GM18507 (cell line): ENCODE measurements around the gene TPI1.
A peak's percentile ranks its signal among the peaks of the same experiment; 100 is the strongest.
"Not testable (repeated sequence)": the region's sequence is repeated elsewhere in the genome, so short reads cannot be mapped to it uniquely, and the experiment has no call there.

Experiments
- DNase-seq: peaks from one replicate; pipeline ENCODE4 v3.0.0; 2011; ENCODE audit warnings: low read depth; ENCODE audit not compliant: insufficient read length; ENCODE audit errors: extremely low spot score
- FAIRE-seq: peaks from 2 replicates; lab custom pipeline; 2011; peaks lifted over from hg19 to GRCh38; lab: Jason Lieb, UNC

The TPI1 gene

DNA sequence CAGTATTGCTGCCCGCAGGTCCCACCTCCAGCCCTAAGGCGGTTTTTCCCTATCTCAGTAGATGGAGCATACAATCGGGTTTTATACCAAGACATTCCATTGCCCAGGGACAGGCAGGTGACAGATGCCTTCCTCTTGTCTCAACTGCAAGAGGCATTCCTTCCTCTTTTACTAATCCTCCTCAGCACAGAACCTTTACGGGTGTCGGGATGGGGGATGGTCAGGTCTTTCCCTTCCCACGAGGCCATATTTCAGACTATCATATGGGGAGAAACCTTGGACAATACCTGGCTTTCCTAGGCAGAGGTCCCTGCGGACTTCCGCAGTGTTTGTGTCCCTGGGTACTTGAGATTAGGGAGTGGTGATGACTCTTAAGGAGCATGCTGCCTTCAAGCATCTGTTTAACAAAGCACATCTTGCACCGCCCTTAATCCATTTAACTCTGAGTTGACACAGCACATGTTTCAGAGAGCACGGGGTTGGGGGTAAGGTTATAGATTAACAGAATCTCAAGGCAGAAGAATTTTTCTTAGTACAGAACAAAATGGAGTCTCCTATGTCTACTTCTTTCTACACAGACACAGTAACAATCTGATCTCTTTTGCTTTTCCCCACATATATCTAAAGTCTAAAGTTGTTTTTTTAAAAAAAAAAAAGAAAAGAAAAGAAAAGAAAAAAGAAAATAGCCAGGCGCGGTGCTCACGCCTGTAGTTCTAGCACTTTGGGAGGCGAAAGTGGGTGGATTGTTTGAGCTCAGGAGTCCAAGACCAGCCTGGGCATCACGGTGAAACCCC is 19.1 kb downstream of the TPI1 start:
- FAIRE-seq, DNase-seq: not testable (repeated sequence)

DNA sequence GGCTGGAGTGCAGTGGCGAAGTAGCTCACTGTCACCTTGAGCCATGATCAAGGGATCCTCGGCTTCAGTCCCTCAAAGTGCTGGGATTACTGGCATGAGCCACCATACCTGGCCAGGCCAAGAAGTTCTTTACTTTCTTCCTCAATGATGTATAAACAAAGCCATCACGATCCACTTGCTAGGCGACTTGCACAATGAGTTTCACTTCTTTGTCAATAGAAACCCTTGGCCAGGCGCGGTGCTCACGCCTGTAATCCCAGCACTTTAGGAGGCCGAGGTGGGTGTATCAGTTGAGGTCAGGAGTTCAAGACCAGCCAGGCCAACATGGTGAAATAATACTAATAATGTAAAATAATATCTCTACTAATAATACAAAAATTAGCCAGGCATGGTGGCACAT is 20.1 kb downstream of the TPI1 start:
- FAIRE-seq (no peak), DNase-seq (no peak)

DNA sequence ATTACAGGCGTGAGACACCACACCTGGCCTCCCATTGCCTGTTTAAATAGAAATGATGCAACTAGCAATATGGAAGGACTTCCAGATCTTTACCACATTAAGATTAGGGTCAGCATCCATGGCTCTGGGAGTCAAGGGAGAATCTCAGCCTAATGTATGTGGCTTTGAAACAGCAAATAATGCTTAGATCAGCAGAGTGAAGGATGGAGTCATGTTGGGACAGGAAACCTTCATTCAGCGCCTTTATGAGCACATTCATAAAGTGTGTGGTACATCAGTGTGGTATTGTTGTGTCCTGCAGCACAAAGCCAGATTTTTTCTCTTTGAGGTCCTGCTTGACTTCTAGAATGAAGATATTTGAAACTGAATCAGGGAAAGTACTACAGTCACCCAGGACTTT is 21.0 kb downstream of the TPI1 start:
- DNase-seq, result no peak
- no peak for FAIRE-seq

DNA sequence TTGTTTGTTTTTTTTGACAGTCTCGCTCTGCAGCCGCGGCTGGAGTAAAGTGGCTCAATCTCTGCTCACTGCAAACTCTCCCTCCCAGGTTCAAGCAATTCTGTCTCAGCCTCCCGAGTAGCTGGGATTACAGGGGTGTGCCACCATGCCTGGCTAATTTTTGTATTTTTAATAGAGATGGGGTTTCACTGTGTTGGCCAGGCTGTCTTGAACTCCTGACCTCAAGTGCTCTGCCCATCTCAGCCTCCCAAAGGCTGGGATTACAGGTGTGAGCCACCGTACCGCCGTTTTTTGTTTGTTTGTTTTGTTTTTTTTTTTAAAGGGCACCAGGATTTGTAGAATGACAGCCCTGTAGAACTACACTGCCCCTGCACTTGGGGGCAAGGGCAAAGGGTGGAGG is 21.5 kb downstream of the TPI1 start:
- not testable (repeated sequence) for FAIRE-seq, DNase-seq

DNA sequence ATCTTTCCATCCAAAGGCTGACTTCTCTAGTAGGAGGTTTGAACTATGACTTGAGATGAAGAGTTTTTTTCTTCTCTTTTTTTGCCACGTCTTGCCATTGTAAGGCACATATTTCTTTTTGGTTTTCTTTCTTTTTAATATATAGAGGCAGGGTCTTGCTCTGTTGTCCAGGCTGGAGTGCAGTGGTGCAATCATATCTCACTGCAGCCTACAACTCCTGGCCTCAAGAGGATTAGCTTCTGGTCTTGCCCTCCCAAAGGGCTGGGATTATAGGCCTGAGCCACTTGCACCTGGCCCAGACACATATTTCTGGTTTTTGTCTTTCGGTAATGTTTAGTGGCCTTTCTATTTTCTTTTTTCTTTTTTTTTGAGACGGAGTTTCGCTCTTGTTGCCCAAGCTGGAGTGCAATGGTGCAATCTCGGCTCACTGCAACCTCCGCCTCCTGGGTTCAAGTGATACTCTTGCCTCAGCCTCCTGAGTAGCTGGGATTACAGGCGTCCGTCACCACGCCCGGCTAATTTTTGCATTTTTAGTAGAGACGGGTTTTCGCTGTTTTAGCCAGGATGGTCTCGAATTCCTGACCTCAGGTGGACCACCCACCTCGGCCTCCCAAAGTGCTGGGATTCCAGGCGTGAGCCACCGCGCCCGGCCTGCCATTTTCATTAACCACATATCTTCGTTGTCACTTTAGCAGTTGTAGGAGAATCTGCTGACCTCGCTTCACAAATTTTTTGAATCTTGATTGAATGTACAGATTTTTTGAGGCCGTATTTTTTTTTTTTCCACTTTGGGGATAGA is 22.6 kb downstream of the TPI1 start:
- FAIRE-seq, DNase-seq: not testable (repeated sequence)

DNA sequence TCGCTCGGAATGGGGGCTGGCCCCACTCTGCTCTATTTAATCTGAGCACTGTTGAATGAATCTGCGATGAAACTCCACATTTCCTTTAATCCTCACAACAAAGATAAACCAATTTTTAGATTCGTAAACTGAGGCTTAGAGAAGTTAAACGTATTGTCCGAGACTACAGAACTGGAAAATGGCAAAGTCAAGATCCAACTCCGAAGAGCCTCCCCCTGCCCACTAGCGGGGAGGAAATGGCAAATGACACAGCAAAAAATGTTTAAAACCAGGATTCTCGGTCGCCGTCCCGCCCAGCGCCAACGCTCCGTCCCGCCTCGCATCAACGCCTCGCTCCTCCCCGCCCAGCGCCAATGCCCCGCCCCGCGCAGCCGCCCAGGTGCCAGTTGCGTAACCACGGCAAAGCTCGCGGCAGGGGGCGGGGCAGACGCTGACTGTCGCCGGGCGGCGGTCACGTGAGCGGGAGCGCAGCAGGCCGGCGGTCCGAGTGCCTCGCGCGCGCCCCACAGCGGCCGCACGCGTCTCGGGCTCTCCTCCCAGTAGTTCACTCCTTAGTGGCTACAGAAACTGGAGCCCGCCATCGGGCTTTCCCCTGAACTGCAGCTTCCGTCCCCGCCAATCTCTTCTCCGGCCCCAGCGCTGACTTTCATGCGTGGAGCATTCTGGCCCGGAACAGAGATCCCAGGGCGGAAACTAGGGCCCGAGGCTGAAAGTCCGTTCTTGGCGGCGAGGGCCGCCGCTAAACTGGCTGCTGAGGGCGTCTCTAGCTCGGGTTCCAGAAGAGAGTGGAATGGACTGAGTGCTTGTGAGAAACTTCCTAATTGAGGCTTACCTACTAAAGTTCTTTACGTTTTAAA is 23.7 kb downstream of the TPI1 start:
- DNase-seq (peak; percentile 94), FAIRE-seq (peak; percentile 96)

DNA sequence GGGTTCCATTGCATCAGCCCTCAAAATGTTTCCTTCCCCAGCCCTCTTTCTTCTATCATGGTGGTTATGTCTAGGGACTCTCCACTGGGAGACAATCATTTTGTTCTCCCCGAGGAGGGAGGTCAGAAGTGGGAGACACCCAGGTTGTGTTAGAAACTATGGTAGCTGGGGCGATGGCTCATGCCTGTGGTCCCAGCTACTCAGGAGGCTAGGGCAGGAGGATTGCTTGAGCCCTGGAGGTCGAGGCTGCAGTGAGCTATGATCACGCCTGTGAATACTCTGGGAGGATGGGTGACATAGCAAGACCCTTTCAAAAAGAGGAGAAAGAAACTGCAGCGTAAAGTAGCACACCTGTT is 24.3 kb downstream of the TPI1 start:
- DNase-seq, result no peak
- FAIRE-seq, result no peak

DNA sequence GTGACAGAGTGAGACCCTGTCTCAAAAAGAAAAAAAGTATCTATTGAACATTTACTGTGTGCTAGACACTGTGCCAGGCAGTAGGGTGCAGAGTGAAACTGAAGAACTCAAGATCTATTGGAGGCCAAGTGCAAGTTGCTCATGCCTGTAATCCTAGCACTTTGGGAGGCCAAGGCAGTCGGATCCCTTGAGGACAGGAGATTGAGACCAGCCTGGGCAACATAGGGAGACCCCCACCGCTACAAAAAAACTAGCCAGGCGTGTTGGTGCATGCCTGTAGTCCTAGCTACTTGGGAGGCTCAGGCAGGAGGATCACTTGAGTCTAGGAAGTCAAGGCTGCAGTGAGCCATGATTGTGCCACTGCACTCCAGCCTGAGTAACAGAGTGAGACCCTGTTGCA is 25.4 kb downstream of the TPI1 start:
- FAIRE-seq, DNase-seq: not testable (repeated sequence)

DNA sequence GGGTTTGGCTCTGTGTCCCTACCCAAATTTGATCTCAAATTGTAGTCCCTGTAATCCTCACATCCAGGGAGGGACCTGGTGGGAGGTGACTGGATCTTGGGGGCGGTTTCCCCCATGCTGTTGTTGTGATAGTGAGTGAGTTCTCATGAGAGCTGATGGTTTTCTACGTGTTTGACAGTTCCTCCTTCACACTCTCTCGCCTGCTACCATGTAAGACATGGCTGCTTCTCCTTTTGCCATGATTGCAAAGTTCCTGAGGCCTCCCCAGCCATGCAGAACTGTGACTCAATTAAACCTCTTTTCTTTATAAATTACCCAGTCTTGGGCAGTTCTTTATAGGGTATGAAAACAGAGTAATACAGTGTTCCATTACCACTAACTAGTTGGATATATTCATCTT is 27.0 kb downstream of the TPI1 start:
- no peak for FAIRE-seq
- no peak for DNase-seq

DNA sequence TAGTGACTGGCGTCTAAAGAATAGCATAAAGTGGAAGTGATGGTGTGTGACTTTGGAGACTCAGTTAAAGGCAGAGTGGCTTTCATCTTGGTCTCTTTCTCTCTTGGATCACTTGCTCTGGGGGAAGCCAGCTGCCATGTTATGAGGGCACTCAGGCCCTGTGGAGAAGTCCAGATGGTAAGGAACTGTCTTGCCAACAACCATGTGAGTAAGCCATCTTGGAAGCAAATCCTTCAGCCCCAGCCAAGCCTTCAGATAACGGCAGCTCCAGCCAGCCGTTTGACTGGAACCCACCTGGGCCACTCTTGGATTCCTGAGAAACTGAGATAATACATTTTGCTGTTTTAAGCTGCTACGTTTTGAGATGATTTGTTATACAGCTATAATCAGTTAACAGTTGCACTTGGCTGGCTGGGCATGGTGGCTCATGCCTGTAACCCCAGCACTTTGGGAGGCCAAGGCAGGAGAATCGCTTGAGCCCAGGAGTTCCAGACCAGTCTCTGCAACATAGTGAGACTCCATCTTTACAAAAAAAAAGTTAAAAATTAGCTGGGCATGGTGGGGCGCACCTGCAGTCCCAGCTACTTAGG is 29.6 kb downstream of the TPI1 start:
- FAIRE-seq (no peak), DNase-seq (no peak)

DNA sequence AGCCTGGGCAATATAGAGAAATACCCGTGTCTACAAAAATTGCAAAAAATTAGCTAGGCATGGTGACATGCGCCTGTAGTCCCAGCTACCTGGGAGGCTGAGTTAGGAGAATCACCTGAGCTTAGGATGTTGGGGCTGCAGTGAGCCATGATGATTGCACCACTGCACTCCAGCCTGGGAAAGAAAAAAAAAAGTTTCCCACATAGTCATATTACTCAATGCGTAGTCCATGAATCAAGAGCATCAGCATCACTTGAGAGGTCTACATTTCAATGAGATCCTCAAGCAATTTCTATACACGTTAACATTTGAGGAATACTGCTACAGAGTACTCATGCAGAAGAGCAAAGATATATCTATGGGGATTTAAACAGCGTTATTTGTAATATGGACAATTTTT is 32.1 kb downstream of the TPI1 start:
- FAIRE-seq, result no peak
- no peak for DNase-seq

DNA sequence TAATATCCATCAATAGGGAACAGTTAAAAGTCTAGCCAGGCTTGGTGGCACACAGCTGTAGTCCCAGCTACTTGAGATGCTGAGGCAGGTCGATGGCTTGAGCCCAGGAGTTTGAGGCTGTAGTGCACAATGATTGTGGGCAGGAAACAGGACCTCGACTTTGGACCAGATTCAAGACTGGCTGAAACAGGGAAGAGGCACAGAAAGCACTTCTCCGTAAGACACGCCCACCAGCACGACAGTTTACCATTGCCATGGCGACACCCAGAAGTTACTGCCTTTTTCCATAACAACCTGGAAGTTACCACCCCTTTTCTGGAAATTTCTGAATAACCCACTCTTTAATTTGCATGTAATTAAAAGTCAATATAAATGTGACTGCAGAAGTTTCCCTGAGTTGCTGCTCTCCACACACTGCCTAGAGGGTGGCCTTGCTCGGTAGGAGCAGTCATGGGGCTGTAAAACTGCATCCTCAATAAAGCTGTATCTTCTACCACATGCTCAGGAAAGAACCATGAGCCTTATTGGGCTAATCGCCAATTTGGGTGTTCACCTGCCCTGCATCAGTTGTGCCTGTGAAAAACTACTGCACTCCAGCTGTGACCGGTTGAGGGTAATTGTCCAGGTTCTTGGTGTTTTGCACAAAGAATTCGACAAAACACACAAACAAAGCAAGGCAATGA is 32.6 kb downstream of the TPI1 start:
- DNase-seq (no peak), FAIRE-seq (peak; percentile 35)

DNA sequence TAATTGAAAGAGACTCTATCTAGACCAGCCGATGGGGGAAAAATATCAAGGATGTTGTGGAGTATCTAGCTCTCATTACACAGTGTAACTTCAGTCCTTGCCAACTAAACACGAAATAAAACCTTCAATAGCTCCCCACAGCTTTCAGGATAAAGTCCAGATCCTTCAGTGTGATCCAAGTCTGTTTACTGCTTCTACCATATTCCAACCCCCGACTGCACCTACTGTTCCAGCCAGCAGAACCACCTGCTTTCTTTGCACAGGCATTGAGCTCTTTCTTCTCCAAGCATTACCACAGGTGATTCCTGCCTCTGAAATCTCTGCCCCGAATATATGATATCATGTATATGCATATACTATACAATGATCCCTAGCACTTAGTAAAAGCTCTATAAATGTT is 35.1 kb downstream of the TPI1 start:
- FAIRE-seq (no peak), DNase-seq (no peak)

DNA sequence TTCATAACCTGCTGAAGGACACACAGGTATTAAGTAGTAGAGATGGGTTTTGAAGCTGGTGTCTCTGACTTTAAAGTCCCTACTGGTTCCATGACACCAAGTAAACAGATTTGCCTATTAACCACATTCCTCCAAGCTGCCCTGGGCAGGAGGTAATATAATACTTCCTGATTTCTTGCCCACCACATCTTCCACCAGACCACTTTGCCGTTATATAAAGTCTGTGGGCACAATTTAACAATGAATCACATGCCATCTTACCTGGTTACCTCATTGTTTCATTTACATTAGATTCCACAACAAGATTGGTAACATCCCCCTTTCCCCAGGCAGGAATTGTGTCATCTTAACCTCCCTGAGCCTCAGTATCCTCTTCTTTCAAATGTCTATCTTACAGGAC is 36.4 kb downstream of the TPI1 start:
- FAIRE-seq (no peak), DNase-seq (no peak)

DNA sequence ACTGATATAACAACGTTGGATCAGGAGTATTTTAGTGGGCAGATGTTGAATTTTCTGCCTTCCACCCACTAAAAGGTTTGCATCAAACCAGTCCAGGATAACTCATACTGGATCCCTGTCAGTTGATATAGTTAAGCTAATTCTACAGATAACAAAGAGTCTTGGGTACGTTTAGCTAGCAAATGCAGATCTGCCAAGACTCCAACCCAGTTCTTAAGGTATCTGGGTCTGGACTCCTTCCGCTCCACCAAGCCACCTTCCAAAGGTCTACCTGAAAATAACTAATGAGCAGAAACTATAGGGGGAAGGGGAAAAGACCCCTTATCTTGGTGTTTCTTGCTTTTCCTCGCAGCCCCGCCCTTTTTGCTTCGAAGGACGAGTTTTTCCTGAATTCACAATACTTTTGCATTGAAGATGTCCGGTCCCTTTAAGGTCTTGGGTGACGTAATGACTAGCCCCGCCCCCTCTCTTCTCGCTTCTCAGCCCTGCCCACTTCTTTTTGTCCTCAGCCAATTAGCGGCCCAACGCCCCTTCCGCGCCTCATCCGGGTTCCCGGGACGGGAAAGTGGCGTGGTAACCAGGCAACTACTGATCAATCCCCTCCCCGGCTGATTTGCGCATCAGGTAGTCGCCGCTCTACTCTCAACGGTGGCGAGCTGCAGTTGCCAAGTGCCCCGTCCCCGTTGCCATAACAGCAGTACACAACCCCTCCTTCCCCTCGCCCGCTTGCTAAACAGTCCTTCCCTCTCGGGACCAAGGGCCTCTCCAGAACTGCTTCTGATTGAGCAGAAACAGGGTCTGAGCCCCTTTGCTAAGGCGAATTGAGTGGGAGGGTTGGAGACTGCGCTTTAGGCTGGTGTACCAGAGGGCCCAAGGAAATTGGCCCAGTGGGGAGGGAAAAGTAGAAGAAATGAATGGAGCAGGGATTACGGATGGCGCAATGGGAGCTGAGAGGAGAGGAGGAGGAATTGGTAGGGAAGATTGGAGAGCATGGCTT is 37.2 kb downstream of the TPI1 start, which contains the start of gene LRRC23:
Gene LRRC23, plus strand, starts transcription at position 543 of the 997 bp plus-strand sequence. CDS start 812 bp downstream, outside the sequence.
- DNase-seq (peak; percentile 93), FAIRE-seq (peak; percentile 99)

DNA sequence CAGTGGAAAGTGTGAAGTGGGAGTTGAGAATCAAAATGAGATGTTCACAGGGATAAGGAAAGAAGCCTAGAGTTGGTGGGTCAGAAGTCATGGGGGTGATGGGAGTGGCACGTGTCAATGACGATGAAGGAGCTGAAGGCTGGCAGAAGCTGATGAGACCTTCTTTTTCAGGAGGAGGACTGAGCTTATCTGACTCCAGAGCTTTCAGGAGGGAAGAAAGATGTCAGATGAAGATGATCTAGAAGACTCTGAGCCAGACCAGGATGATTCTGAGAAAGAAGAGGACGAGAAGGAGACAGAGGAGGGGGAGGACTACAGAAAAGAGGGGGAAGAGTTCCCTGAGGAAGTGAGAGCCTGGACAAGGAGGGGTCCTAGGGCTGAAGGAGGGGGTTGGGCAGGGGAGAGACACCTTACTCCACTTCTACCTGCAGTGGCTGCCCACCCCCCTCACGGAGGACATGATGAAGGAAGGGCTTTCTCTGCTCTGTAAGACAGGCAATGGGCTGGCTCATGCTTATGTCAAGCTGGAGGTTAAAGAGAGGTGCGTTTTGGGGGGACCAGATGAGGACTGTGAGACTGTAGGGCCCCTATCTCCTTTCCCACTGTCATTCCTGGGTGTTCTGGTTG is 38.2 kb downstream of the TPI1 start:
- no peak for DNase-seq
- FAIRE-seq, result no peak

DNA sequence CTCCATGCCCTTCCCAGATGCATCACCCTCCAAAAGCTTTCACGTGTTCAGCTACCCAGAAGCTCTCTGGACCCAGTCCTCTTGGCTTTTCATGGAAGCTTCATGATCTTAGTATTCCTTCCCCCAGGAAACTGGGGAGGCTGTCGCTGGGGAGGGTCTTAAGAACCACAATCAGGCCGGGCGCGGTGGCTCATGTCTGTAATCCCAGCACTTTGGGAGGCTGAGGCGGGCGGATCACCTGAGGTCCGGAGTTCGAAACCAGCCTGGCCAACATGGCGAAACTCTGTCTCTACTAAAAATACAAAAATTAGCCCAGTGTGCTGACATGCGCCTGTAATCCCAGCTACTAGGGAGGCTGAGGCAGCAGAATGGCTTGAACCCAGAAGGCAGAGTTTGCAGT is 40.8 kb downstream of the TPI1 start:
- not testable (repeated sequence) for FAIRE-seq, DNase-seq
